Testis (tissue), 3 donors: ENCODE data around the gene GRK1. TPM values are rescaled to one million over a fixed set of nuclear protein-coding genes. Genes with fewer than 3 reads are reported as not detected.

Experiments
- DNase-seq: peaks from one replicate; pipeline ENCODE4 v3.0.0-alpha.2; 2019
- H3K27ac ChIP-seq, 2 donors: fragments of 200-600 bp; sonication (generic); one replicate each; pipeline ENCODE4 v1.5.1; 2019
- H3K27me3 ChIP-seq: fragments of 200-600 bp; sonication (generic); one replicate; pipeline ENCODE4 v1.5.1; 2019
- H3K36me3 ChIP-seq: fragments of 200-600 bp; sonication (generic); one replicate; pipeline ENCODE4 v1.5.1; 2017; ENCODE audit warnings: low read depth; ENCODE audit errors: missing control alignments
- H3K4me1 ChIP-seq: fragments of 200-600 bp; sonication (generic); one replicate; pipeline ENCODE4 v1.5.1; 2019
- H3K4me3 ChIP-seq, 2 donors: fragments of 200-600 bp; sonication (generic); one replicate each; pipeline ENCODE4 v1.5.1; 2017 to 2019
- H3K9me3 ChIP-seq: fragments of 200-600 bp; sonication (generic); one replicate; pipeline ENCODE4 v1.5.1; 2017
- CTCF ChIP-seq, 3 experiments: fragments of 450-650 bp in 2 of 3; fragments of 200-600 bp in 1 of 3; sonication (generic) in 1 of 3; IDR thresholded peaks; one replicate each; pipeline ENCODE4 v1.5.1; 2016 to 2019; ENCODE audit warnings: antibody characterized with exemption in 3 of 3, mild to moderate bottlenecking in 2 of 3, moderate library complexity in 1 of 3
- POLR2A ChIP-seq: fragments of 450-650 bp; IDR thresholded peaks from one replicate; pipeline ENCODE4 v1.6.1; 2017; ENCODE audit warnings: antibody characterized with exemption, mild to moderate bottlenecking, moderate library complexity
- WGBS, 2 donors: methylation state at CpG; one replicate each; pipeline ENCODE4 v1.1.5; 2018; 5-methylcytosine and 5-hydroxymethylcytosine counted together
- intact Hi-C: fragments of 100-400 bp; cut with DNase I; formaldehyde crosslinking; loops from one replicate; pipeline ENCODE4 v1.15.1; 2023; ENCODE audit warnings: low total_unique reads
- polyA plus RNA-seq: library from polyadenylated mRNA; stranded (reverse); fragments of 350-450 nt; fragmentation: Illumina TruSeq; extraction: RNeasy Lipid Tissue Mini Kit (QIAGEN cat#74804); gene quantifications from one replicate; pipeline ENCODE4 v1.2.3, GENCODE V29; 2014; ENCODE audit warnings: low read depth, low replicate concordance; ENCODE audit not compliant: insufficient read depth
- total RNA-seq, 2 donors: library from RNA; depleted of rRNA; stranded (reverse); fragments of >200 nt; gene quantifications; one replicate each; pipeline ENCODE4 v1.2.3, GENCODE V29; 2016

The GRK1 gene
- total and polyA plus RNA-seq, 3 donors from 2014 or later = 0.55 to 2.1 (median 0.87) TPM

- Histone ChIP-seq H3K4me1 (peaks cover 6% of the 10 kb centered on the region), H3K27me3 (no peaks in the 10 kb centered on the region), H3K27ac (no peak overlapping the region), H3K9me3 (no peaks in the 10 kb centered on the region), H3K36me3 (no peaks in the 10 kb centered on the region), H3K4me3 (no peak overlapping the region)
- TF ChIP-seq CTCF (IDR thresholded peaks at IDR 0.05) (no peak), POLR2A (no peak)
- 93 to 95% methylated on average over 15 to 37 of the region's 37 CpGs for WGBS, 2 donors
- no peak for DNase-seq
- intact Hi-C loops = no loop called here
Observed at GRCh38 chr13:113651511-113652403, 15.3 kb upstream of the GRK1 start.

- no peaks in the 10 kb centered on the region for H3K27me3 ChIP-seq
- H3K4me1 ChIP-seq = no peaks in the 10 kb centered on the region
- no peak overlapping the region for H3K4me3 ChIP-seq
- no peak overlapping the region for H3K27ac ChIP-seq
- H3K9me3 ChIP-seq = no peaks in the 10 kb centered on the region
- intact Hi-C loops = no loop called here
- WGBS, 2 donors = 95 to 96% methylated on average over 21 to 24 of the region's 24 CpGs
- TF ChIP-seq CTCF (IDR thresholded peaks at IDR 0.05) = no peak
- no peak for TF ChIP-seq POLR2A
- no peak for DNase-seq
- no peaks in the 10 kb centered on the region for H3K36me3 ChIP-seq
Observed at GRCh38 chr13:113652404-113653263, 14.4 kb upstream of the GRK1 start.

DNA sequence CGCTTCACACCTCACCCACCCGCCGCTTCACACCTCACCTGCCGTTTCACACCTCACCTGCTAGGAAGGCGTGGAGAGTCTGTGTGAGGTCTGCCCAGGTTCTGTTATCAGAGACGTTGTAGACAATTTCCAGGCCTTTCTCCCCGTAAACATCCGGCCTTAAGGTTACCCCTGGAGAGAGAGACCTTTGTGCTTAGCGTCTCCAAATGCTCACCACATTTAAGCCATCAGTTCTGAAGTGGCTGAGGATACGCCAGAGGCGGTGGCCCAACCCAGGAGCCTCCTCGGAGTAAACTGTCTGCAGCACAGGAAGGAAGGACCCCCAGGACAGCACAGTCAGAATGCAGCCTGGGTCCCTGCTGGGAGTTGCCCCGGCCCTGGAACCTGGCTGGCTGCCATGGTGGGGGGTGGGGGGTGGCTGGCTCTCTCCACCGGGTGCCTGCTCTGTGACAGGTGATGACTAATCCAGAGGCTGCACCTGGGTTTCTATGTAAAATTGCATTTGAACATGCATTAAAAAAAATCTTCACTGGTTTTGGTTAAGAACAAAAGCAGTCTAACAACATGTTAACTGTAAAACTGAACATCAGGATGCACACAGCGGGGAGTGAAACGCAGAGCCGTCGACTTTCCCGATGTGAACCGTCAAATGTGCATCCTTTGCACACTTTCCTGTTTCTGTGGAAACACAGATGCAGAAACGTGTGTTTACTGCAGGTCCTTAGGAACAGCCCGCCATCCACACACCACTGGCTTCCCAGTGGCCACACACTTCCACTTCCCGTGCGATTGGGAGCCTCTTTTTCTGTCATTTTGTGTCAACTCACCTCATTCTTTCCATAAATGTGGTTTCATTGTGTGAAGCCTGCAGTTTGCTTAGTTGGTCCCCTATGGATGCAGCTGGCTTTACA lies 13.5 kb upstream of the GRK1 start:
- no peaks in the 10 kb centered on the region for H3K9me3 ChIP-seq
- H3K36me3 ChIP-seq = no peaks in the 10 kb centered on the region
- intact Hi-C loops = no loop called here
- H3K27ac ChIP-seq = no peak overlapping the region
- H3K4me1 ChIP-seq = no peaks in the 10 kb centered on the region
- no peaks in the 10 kb centered on the region for H3K27me3 ChIP-seq
- 73 to 77% methylated on average over 23 to 24 of the region's 24 CpGs for WGBS, 2 donors
- H3K4me3 ChIP-seq = no peak overlapping the region
- DNase-seq = no peak
- TF ChIP-seq POLR2A (no peak), CTCF (IDR thresholded peaks at IDR 0.05) (no peak)

DNA sequence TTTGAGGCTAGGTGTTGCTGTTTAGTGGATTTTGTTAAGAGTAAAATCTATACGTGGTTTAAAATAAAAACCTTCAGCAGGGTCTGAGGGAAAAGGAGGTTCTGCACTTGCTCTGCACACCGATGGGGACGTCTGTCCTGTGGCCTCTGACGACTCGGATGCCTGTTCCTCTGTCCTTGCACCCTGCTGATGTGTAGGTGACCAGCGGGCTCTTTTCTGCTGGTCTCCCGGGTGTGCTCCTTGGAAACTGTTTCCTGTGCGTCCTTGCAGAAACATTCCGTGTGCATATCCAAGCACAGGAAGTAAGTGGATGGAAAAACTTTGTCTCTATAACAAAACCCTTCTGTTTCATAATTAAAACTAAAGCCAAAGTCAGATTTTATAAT lies 12.9 kb upstream of the GRK1 start:
- Histone ChIP-seq H3K27ac (no peak overlapping the region), H3K27me3 (no peaks in the 10 kb centered on the region), H3K4me3 (no peak overlapping the region), H3K4me1 (no peaks in the 10 kb centered on the region), H3K9me3 (no peaks in the 10 kb centered on the region), H3K36me3 (no peaks in the 10 kb centered on the region)
- 74 to 75% methylated on average over 9 of the region's 9 CpGs for WGBS, 2 donors
- intact Hi-C loops = no loop called here
- no peak for DNase-seq
- TF ChIP-seq CTCF (IDR thresholded peaks at IDR 0.05) (no peak), POLR2A (no peak)
